ENCODE results near the gene ZNF384. TPM values are rescaled to one million over a fixed set of nuclear protein-coding genes. Genes with fewer than 3 reads are reported as not detected.
"Not testable (repeated sequence)": the region's sequence is repeated elsewhere in the genome, so short reads cannot be mapped to it uniquely, and the experiment has no call there.

ZNF384 gene
- total and polyA plus RNA-seq, 4 donors = 29.0 to 50.8 (median 31.8) TPM

GRCh38 chr12:6722863-6723262, 33.7 kb upstream of the ZNF384 start:
- Histone ChIP-seq H3K4me3 (no peak overlapping the region), H3K27me3 (ENCODE audit: control insufficient read depth in 3 of 3, insufficient read depth in 3 of 3, low read length in 2 of 3) (peaks cover 0 to 8% (median 0%) of the 10 kb centered on the region in 3 donors), H3K9me3 (ENCODE audit: control insufficient read depth in 4 of 4, insufficient read depth in 3 of 4, low read length in 3 of 4) (no peaks in the 10 kb centered on the region), H3K4me1 (ENCODE audit: control insufficient read depth in 5 of 5, insufficient read depth in 5 of 5, low read length in 5 of 5) (peaks cover 0 to 7% (median 7%) of the 10 kb centered on the region in 5 donors), H3K36me3 (ENCODE audit: control insufficient read depth in 4 of 4, insufficient read depth in 4 of 4, low read length in 4 of 4) (peaks cover 0 to 12% (median 2%) of the 10 kb centered on the region in 4 donors), H3K27ac (ENCODE audit: low read depth in 1 of 2, low read length in 1 of 2) (no peak overlapping the region), H3K9ac (ENCODE audit: insufficient read depth in 1 of 2, low read length in 2 of 2) (no peak overlapping the region)
- 77% methylated on average over 3 of the region's 3 CpGs for WGBS, 2 donors
- no peak for ATAC-seq (ENCODE audit: insufficient read depth, low FRiP score)
- TF ChIP-seq CTCF (IDR thresholded peaks at IDR 0.05; ENCODE audit: control extremely low read depth, extremely low read depth) = no peak
- no peak for DNase-seq

DNA sequence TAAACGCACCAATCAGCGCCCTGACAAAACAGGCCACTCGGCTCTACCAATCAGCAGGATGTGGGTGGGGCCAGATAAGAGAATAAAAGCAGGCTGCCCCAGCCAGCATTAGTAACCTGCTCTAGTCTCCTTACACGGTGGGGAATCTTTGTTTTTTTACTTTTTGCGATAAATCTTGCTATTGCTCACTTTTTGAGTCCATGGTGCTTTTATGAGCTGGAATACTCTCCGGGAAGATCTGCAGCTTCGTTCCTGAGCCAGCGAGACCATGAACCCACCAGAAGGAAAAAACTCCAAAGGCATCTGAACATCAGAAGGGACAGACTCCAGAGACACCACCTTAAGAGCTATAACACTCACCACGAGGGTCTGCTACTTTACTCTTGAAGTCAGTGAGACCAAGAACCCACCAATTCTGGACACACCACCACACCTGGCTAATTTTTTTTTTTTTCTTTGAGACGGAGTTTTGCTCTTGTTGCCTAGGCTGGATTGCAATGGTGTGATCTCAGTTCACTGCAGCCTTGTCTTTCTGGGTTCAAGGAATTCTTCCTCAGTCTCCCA, 27.8 kb upstream of the ZNF384 start:
- Histone ChIP-seq H3K4me1 (ENCODE audit: control insufficient read depth in 5 of 5, insufficient read depth in 5 of 5, low read length in 5 of 5) (no peaks in the 10 kb centered on the region), H3K9me3 (ENCODE audit: control insufficient read depth in 4 of 4, insufficient read depth in 3 of 4, low read length in 3 of 4) (no peaks in the 10 kb centered on the region), H3K9ac (ENCODE audit: insufficient read depth in 1 of 2, low read length in 2 of 2) (no peak overlapping the region), H3K27ac (ENCODE audit: low read depth in 1 of 2, low read length in 1 of 2) (no peak overlapping the region), H3K4me3 (no peak overlapping the region), H3K27me3 (ENCODE audit: control insufficient read depth in 3 of 3, insufficient read depth in 3 of 3, low read length in 2 of 3) (peaks cover 0 to 8% (median 0%) of the 10 kb centered on the region in 3 donors), H3K36me3 (ENCODE audit: control insufficient read depth in 4 of 4, insufficient read depth in 4 of 4, low read length in 4 of 4) (no peaks in the 10 kb centered on the region)
- ATAC-seq (ENCODE audit: insufficient read depth, low FRiP score) = no peak
- no peak for DNase-seq
- 84 to 85% methylated on average over 7 to 8 of the region's 10 CpGs for WGBS, 2 donors
- TF ChIP-seq CTCF (IDR thresholded peaks at IDR 0.05; ENCODE audit: control extremely low read depth, extremely low read depth) = no peak

GRCh38 chr12:6716031-6716873, 27.1 kb upstream of the ZNF384 start:
- H3K27me3 ChIP-seq (ENCODE audit: control insufficient read depth in 3 of 3, insufficient read depth in 3 of 3, low read length in 2 of 3); H3K9me3 ChIP-seq (ENCODE audit: control insufficient read depth in 4 of 4, insufficient read depth in 3 of 4, low read length in 3 of 4); H3K36me3 ChIP-seq (ENCODE audit: control insufficient read depth in 4 of 4, insufficient read depth in 4 of 4, low read length in 4 of 4); H3K4me3 ChIP-seq; H3K9ac ChIP-seq (ENCODE audit: insufficient read depth in 1 of 2, low read length in 2 of 2); H3K27ac ChIP-seq (ENCODE audit: low read depth in 1 of 2, low read length in 1 of 2); H3K4me1 ChIP-seq (ENCODE audit: control insufficient read depth in 5 of 5, insufficient read depth in 5 of 5, low read length in 5 of 5); DNase-seq; ATAC-seq (ENCODE audit: insufficient read depth, low FRiP score): not testable (repeated sequence)
- WGBS, 2 donors = 90 to 92% methylated on average over 15 to 38 of the region's 41 CpGs

DNA sequence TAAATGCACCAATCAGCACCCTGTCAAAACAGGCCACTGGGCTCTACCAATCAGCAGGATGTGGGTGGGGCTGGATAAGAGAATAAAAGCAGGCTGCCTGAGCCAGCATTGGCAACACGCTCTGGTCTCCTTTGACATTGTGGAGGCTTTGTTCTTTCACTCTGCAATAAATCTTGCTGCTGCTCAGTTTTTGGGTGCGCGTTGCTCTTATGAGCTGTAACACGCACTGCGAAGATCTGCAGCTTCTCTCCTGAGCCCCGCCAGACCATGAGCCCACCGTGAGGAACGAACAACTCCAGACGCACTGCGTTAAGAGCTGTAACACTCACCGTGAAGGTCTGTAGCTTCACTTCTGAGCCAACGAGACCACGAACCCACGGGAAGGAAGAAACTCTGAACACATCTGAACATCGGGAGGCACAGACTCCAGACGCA, 19.8 kb upstream of the ZNF384 start:
- H3K27me3 ChIP-seq (ENCODE audit: control insufficient read depth in 3 of 3, insufficient read depth in 3 of 3, low read length in 2 of 3) = peaks cover 0 to 5% (median 3%) of the 10 kb centered on the region in 3 donors

GRCh38 chr12:6708351-6708750, 19.2 kb upstream of the ZNF384 start:
- not testable (repeated sequence) for H3K4me3 ChIP-seq; H3K9me3 ChIP-seq (ENCODE audit: control insufficient read depth in 4 of 4, insufficient read depth in 3 of 4, low read length in 3 of 4); DNase-seq; ATAC-seq (ENCODE audit: insufficient read depth, low FRiP score); H3K27me3 ChIP-seq (ENCODE audit: control insufficient read depth in 3 of 3, insufficient read depth in 3 of 3, low read length in 2 of 3); H3K36me3 ChIP-seq (ENCODE audit: control insufficient read depth in 4 of 4, insufficient read depth in 4 of 4, low read length in 4 of 4); H3K4me1 ChIP-seq (ENCODE audit: control insufficient read depth in 5 of 5, insufficient read depth in 5 of 5, low read length in 5 of 5); H3K9ac ChIP-seq (ENCODE audit: insufficient read depth in 1 of 2, low read length in 2 of 2); H3K27ac ChIP-seq (ENCODE audit: low read depth in 1 of 2, low read length in 1 of 2)
- WGBS, 2 donors = 90 to 95% methylated on average over 21 of the region's 21 CpGs

More for the DNA sequence above, 19.8 kb upstream of the ZNF384 start:
- no peak overlapping the region for H3K9ac ChIP-seq (ENCODE audit: insufficient read depth in 1 of 2, low read length in 2 of 2)
- no peak for ATAC-seq (ENCODE audit: insufficient read depth, low FRiP score)
- H3K9me3 ChIP-seq (ENCODE audit: control insufficient read depth in 4 of 4, insufficient read depth in 3 of 4, low read length in 3 of 4) = no peaks in the 10 kb centered on the region
- no peak overlapping the region for H3K4me3 ChIP-seq
- TF ChIP-seq CTCF (IDR thresholded peaks at IDR 0.05; ENCODE audit: control extremely low read depth, extremely low read depth) = no peak
- H3K4me1 ChIP-seq (ENCODE audit: control insufficient read depth in 5 of 5, insufficient read depth in 5 of 5, low read length in 5 of 5) = no peaks in the 10 kb centered on the region
- WGBS, 2 donors = 66 to 78% methylated on average over 16 of the region's 16 CpGs
- no peak overlapping the region for H3K27ac ChIP-seq (ENCODE audit: low read depth in 1 of 2, low read length in 1 of 2)
- no peak for DNase-seq
- H3K36me3 ChIP-seq (ENCODE audit: control insufficient read depth in 4 of 4, insufficient read depth in 4 of 4, low read length in 4 of 4) = no peaks in the 10 kb centered on the region

Measured in lung (tissue), 12 donors.